GM21447 (cell line): Measurements from ENCODE around the gene KCNMA1.

Source experiments
- ATAC-seq: cut with Tn5 transposase; IDR thresholded peaks from one replicate; pipeline ENCODE4 v1.9.1; 2021; ENCODE audit not compliant: unreplicated experiment

KCNMA1 gene

GRCh38 chr10:77201135-77202106 is 436.2 kb downstream of the KCNMA1 start:
- ATAC-seq = no peak

DNA sequence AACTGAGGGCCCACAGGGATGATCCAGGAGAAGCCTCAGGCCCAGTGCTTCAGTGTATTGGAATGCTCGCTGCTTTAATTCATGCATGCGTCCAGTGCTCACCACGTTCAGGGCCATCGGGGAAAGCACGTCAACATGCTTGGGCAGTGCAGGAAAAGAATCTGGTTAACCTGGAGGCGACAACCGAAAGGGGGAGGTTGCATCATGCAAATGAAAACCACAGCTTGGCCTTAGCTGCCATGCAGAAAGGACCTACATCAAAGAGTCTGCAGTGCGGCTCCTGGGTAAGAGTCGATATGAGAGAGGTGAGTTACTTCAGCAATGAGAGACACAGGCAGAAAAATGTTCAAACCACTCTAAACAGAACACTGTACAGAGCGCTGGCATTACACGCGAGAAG is 440.1 kb downstream of the KCNMA1 start:
- no peak for ATAC-seq

DNA sequence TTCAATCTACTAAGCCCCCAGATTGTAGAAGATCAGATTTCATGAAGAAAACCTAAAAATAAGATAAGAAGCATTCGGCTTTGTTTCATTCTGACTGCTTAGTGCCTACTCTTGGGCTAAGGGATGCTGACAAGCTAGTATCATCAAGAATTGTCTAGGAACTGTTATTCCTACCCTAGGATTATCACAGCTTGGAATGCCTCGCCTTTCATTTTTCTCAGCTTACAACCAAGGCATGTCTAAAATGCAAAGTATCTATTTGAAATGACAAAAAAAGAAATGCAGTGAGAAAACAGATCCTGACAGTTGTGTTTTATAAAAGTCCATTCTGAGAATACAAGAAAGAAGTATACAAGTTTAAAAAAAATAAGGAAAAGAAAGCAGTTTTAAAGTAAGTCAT is 441.0 kb downstream of the KCNMA1 start:
- ATAC-seq = no peak

GRCh38 chr10:77195101-77195500 is 442.5 kb downstream of the KCNMA1 start:
- no peak for ATAC-seq

GRCh38 chr10:77193001-77193400 is 444.6 kb downstream of the KCNMA1 start:
- ATAC-seq = no peak

DNA sequence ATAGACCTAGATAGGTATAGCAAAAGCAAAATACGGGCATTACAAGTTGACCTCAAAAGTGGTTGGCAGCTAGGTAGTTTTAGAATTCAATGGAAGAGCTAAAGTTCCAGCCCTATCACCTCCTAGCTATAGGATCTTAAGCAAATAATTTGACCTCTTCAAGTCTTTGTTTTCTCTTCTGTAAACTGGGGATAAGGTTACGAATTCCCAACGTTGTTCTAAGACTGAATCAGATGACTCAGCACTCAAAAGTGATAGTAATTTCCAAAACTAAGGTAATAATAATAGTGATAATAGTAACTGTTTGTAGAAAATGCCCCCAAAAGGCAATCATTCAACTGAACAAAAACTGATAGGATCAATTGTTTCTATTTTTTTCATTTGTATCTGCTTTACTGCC is 445.2 kb downstream of the KCNMA1 start:
- no peak for ATAC-seq

DNA sequence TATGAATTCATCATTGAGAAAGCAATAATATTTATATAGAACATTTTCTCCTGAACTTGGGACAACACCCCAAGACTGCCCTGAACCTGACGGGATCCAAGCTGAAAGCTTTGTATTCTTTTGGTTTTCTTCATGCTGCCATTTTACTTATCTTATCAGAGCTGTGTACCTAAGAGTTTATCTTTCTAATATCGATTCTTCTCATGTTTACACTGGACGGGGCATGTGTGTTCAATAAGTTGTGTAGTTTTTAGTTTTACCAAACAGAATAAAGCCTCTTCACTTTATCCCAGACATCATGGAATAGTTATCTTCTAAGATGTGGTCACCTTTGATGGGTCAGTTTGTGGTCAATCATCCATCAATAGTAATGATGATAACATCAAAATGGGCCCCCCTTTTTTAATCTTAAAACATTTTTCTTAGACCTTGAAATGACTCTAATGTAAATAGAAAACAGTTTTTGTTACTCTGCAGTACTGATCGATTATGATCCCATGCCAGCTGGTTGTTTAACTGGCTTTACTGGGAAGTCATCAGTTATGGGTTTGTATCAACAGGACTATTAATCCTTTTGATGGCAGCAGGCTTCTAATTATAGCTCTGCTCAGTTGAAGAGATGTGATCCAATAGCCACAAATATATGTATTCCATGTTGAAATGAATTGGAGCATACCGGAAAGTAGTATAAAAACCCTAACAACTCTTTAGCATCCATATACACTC is 446.1 kb downstream of the KCNMA1 start:
- no peak for ATAC-seq

GRCh38 chr10:77190291-77190690 is 447.3 kb downstream of the KCNMA1 start:
- ATAC-seq = no peak

DNA sequence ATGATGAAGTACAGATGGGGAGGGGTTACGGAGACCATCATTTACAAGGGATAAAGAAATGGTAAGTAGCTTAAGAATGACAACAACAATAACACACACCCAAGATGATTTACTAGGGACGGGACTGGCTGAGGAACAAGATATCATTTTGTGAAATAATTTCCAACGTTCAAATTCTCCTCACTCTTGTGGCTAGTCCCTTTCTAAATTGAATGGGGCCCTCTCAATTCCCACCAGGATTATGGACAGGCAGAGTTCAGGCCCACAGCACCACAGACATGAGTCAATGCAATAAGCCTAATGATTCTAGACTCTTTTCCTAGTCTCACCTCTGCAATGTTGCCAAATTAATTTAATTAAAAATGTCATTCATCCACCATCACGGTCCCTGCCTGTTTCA is 448.1 kb downstream of the KCNMA1 start:
- ATAC-seq = no peak

DNA sequence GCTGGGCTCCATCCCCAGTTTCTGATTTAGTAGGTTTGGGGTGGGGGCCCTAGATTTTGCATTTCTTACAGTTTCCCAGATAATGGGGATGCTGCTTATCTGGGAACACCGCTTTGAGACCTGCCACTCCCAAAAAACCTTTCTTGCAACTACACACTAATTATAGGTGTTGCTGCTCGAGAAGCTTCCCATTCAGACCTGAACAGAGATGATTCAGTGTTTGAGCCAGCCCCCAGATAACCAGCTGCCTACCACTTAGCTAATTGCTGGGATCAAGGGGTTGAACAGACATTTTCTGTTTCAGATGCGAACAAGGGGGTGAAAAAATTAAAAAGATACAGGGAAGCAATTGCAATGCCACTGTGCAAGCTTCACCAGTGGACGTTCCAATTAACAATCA is 448.5 kb downstream of the KCNMA1 start:
- no peak for ATAC-seq

DNA sequence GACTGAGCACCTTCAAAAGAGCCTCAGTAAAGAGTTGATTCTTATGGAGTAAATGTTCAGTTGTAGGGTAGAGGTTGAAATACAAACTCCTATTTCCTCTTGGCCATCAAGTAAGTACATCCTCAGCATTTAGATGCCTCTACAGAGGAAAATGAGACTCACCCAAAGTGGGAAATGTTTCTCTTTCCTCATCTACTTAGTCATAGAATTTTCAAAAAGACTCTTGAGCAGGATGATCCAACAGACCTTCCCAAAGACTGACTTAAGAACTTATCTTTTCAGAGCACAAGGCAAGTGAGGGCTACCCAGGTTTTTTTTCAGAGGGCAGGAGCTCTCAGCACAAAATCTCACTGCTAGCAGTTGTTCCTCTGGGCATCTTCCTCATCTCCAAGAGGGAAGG is 449.1 kb downstream of the KCNMA1 start:
- no peak for ATAC-seq

DNA sequence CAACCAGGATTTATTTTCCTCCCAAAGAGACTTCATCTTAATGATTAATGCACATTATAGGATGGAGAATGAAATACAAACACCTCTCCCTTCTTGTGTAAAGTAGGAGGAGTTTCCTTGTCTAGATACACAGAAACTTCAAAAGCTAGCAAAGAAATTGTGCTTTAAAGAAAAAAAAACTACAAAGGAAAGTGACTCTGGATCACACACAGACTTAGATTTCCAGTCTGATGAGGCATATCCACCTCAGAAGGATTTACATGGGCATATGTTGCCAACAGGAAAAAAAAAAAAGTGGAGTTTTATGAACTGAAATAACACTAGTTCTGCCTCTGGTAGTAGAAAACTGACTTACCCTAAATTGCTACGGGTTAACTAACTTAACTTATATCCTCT is 449.6 kb downstream of the KCNMA1 start:
- ATAC-seq = no peak

- no peak for ATAC-seq
These were observed 450.1 kb downstream of the KCNMA1 start for GRCh38 chr10:77187376-77187999.

- ATAC-seq = no peak
These were observed 450.7 kb downstream of the KCNMA1 start for GRCh38 chr10:77186936-77187335.

- ATAC-seq = no peak
These were observed 451.9 kb downstream of the KCNMA1 start for GRCh38 chr10:77185696-77186095.

DNA sequence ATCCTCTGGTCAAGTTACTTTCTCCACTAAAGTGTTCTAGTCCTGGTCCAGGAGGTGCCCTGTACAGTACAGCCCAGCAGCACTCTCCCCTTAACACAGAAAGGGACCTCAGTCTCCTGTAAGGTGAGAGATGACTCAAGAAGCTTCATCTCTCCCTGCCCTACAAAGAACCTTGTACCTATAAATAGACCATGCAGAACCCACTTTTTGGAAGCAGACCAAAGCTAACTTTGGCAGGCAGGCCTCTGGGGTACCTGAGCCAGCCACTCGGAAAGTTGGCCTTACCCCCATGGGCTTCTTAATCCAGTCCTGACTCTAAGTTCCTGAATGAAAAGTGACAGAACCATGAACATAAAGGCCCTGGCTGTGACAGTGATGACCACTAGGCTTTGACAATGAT is 454.8 kb downstream of the KCNMA1 start:
- no peak for ATAC-seq

DNA sequence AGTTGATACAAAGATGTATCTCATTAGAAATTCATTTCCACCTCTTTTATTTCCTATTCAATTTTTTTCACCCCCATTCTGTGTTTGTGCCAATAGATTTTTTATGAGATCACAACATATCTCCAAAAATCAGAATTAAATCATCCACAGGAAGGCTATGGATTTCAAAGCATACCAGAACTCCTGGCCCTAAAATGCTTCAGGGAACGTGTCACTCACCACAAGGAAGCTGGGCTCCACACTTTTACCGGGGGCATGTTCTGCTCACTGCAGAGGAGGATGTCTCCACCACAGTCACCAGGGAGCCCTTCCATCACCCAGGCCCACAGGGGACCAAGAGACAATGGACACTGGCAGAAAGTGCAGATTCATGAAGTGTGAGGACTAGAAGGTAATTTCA is 456.8 kb downstream of the KCNMA1 start:
- no peak for ATAC-seq

GRCh38 chr10:77180104-77180503 is 457.5 kb downstream of the KCNMA1 start:
- ATAC-seq = no peak

DNA sequence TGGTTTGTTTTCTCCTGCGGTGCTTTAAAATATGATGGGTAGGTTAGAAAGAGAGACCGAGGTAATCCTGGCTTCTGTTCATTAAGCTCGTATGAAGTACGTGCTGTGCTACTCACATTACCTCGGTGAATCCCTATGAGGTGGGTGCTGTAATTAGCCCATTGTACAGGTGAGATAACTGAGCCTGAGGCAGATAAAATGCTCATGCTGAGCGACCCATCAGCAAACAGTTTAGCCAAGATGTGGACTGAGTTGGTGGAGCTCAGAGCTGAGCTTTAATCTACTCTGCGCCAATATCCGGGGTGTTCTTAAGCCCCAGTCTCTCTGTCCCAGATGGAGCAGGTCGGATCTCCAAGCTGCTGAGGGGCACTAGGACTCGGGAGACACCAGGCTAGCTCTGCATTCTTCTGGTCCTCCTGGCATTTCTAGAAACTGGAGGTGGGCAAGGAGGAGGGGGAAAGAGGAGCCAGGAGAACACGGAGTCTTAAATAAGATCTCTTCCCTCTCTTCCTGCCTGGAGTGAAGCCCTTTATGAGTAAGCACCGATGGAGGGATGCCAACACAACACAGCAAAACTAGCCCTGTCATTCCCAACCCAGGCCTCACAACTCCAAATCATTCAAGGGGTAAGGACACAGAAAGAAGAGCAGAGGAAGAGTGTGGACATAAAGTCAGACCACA is 458.5 kb downstream of the KCNMA1 start:
- ATAC-seq = no peak

GRCh38 chr10:77177589-77177988 is 460.0 kb downstream of the KCNMA1 start:
- no peak for ATAC-seq

DNA sequence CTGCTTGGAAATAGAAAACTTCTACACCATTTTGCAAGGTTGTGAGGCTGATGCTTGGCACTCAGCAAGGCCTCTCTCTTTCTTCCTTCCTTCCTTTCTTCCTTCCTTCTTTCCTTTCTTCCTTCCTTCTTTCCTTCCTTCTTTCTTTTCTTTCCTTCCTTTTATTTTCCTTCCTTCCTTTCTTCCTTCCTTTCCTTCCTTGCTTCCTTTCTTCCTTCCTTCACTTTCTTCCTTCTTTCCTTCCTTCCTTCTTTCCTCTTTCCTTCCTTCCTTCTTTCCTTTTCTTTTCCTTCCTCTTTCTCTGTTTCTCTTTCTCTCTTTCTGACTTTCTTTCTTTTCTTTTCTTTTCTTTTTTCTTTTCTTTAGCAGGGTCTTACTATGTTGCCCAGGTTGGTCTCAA is 460.4 kb downstream of the KCNMA1 start:
- no peak for ATAC-seq
